Endothelial cell of umbilical vein (primary cell): ENCODE data around the gene PRTN3. TPM values are rescaled to one million over a fixed set of nuclear protein-coding genes. Genes with fewer than 3 reads are reported as not detected.

ENCODE experiments used
- BruUV-seq: library from RNA; stranded (reverse); fragments of 400-500 nt; replicated peaks from 2 replicates; lab custom pipeline; 2021; lab: Mats Ljungman, UMichigan
- CTCF ChIA-PET: fragments of 300-600, 350-600 bp; sonication (Branson Sonifier 250); formaldehyde crosslinking; loops from one replicate; lab custom pipeline; 2021; ENCODE audit warnings: antibody characterized with exemption, inconsistent platforms; lab: Charles Lee
- POLR2A ChIA-PET: fragments of 300-600, 350-600 bp; sonication (Branson Sonifier 250); formaldehyde crosslinking; loops from one replicate; lab custom pipeline; 2021; ENCODE audit warnings: antibody characterized with exemption, inconsistent platforms; lab: Charles Lee
- DNase-seq: peaks from one replicate; pipeline ENCODE4 v3.0.0-alpha.2; 2011; ENCODE audit warnings: low read depth, low spot score
- FAIRE-seq: peaks from 2 replicates; lab custom pipeline; 2011; peaks lifted over from hg19 to GRCh38; lab: Jason Lieb, UNC
- H2AFZ ChIP-seq: 2 replicates; pipeline ENCODE4 v1.6.0; 2012; ENCODE audit warnings: low read depth, low read length, control low read depth, inconsistent platforms
- H3K27ac ChIP-seq: 2 replicates; pipeline ENCODE4 v1.5.1; 2011; ENCODE audit warnings: low read depth, mild to moderate bottlenecking, control low read depth, low read length, moderate library complexity; ENCODE audit not compliant: insufficient read depth
- H3K27me3 ChIP-seq, 2 experiments: 2 replicates each; pipeline versions ENCODE4 v1.6.0 to v1.6.1; 2011; ENCODE audit warnings: low read length in 2 of 2, mixed read lengths in 1 of 2; ENCODE audit not compliant: control insufficient read depth in 2 of 2, insufficient read depth in 2 of 2
- H3K36me3 ChIP-seq, 2 experiments: 2 replicates in 1 of 2; 3 replicates in 1 of 2; pipeline ENCODE4 v1.5.1; 2011; ENCODE audit warnings: low read length in 2 of 2, mild to moderate bottlenecking in 1 of 2, moderate library complexity in 1 of 2; ENCODE audit not compliant: control insufficient read depth in 2 of 2, insufficient read depth in 2 of 2; ENCODE audit errors: extremely low read depth in 1 of 2
- H3K4me1 ChIP-seq: 3 replicates; pipeline ENCODE4 v1.5.1; 2011; ENCODE audit warnings: mild to moderate bottlenecking, low read length; ENCODE audit not compliant: control insufficient read depth, insufficient read depth; ENCODE audit errors: extremely low read depth
- H3K4me2 ChIP-seq: 2 replicates; pipeline ENCODE4 v1.6.1; 2011; ENCODE audit warnings: low read length, control low read depth, mixed read lengths; ENCODE audit not compliant: insufficient read depth
- H3K4me3 ChIP-seq, 3 experiments: fragments of 200-600 bp in 1 of 3; sonication (generic), shearing (Covaris generic) in 1 of 3; replicated peaks in 1 of 3; 2 replicates each; pipeline ENCODE4 v1.5.1; 2011 to 2016; ENCODE audit warnings: control low read depth in 3 of 3, low read length in 3 of 3, mild to moderate bottlenecking in 2 of 3, inconsistent platforms in 1 of 3, low read depth in 1 of 3, moderate library complexity in 1 of 3; ENCODE audit not compliant: insufficient read depth in 1 of 3
- H3K79me2 ChIP-seq: 2 replicates; pipeline ENCODE4 v1.6.0; 2012; ENCODE audit warnings: low read length, inconsistent platforms; ENCODE audit not compliant: control insufficient read depth, insufficient read depth
- H3K9ac ChIP-seq: replicated peaks from 2 replicates; pipeline ENCODE3; 2011; ENCODE audit warnings: low read length, control low read depth; ENCODE audit not compliant: insufficient read depth; ENCODE audit errors: extremely low read depth
- H3K9me1 ChIP-seq: replicated peaks from 3 replicates; pipeline ENCODE4 v1.6.0; 2011; ENCODE audit warnings: mild to moderate bottlenecking, low read length; ENCODE audit not compliant: control insufficient read depth, insufficient read depth; ENCODE audit errors: extremely low read depth
- H3K9me3 ChIP-seq: replicated peaks from 2 replicates; pipeline ENCODE4 v1.5.1; 2012; ENCODE audit warnings: low read length, inconsistent platforms; ENCODE audit not compliant: control insufficient read depth, insufficient read depth
- H4K20me1 ChIP-seq: replicated peaks from 2 replicates; pipeline ENCODE3; 2011; ENCODE audit warnings: mild to moderate bottlenecking, low read length; ENCODE audit not compliant: control insufficient read depth, insufficient read depth; ENCODE audit errors: extremely low read depth
- CTCF ChIP-seq, 2 donors: IDR thresholded peaks; 1 replicate in 1 of 2; 2 replicates in 1 of 2; pipeline ENCODE4 v1.5.1; 2011; ENCODE audit warnings: low read length in 2 of 2, mild to moderate bottlenecking in 2 of 2, moderate library complexity in 2 of 2, control low read depth in 1 of 2, inconsistent platforms in 1 of 2, low read depth in 1 of 2; ENCODE audit not compliant: insufficient read depth in 1 of 2; ENCODE audit errors: extremely low read depth in 1 of 2
- EZH2 ChIP-seq: IDR thresholded peaks from 2 replicates; pipeline ENCODE4 v1.6.1; 2012; ENCODE audit warnings: borderline replicate concordance, low read depth, mild to moderate bottlenecking, moderate library complexity, low read length, inconsistent platforms; ENCODE audit not compliant: severe bottlenecking
- FOS ChIP-seq: IDR thresholded peaks from 2 replicates; pipeline ENCODE4 v1.6.1; 2011; ENCODE audit warnings: mild to moderate bottlenecking, low read length, moderate library complexity, borderline replicate concordance; ENCODE audit not compliant: insufficient read depth
- GATA2 ChIP-seq: IDR thresholded peaks from 2 replicates; pipeline ENCODE4 v1.7.0; 2011; ENCODE audit warnings: low read depth, mild to moderate bottlenecking, moderate library complexity, mixed read lengths, low read length; ENCODE audit not compliant: insufficient read length, insufficient read depth
- JUN ChIP-seq: IDR thresholded peaks from 2 replicates; pipeline ENCODE4 v1.6.1; 2011; ENCODE audit warnings: borderline replicate concordance, low read depth; ENCODE audit not compliant: insufficient read length, insufficient read depth
- MYC ChIP-seq: IDR thresholded peaks from one replicate; pipeline ENCODE4 v1.6.1; 2011; ENCODE audit warnings: mild to moderate bottlenecking, low read depth, low read length
- POLR2A ChIP-seq: IDR thresholded peaks from 2 replicates; pipeline ENCODE4 v1.6.1; 2012; ENCODE audit warnings: low read depth, mild to moderate bottlenecking, control low read depth, low read length
- POLR2AphosphoS5 ChIP-seq: IDR thresholded peaks from 2 replicates; pipeline ENCODE4 v1.6.1; 2012; ENCODE audit warnings: low read depth, mild to moderate bottlenecking, control low read depth, low read length, moderate library complexity; ENCODE audit not compliant: insufficient read depth
- dilution Hi-C: fragments of 300-500 bp; cut with MboI; formaldehyde crosslinking; loops from one replicate; pipeline ENCODE4 v1.15.0; 2019; ENCODE audit warnings: low sequenced_read_pairs; ENCODE audit not compliant: extremely low pct_ligation_motif_present
- intact Hi-C: fragments of 100-400 bp; cut with micrococcal nuclease; formaldehyde crosslinking; loops from one replicate; pipeline ENCODE4 v1.10.0; 2022
- polyA plus RNA-seq, 4 experiments: library from polyadenylated mRNA; depleted of rRNA in 3 of 4; stranded (reverse) in 3 of 4; unstranded in 1 of 4; fragments of >200 nt; gene quantifications; 2 replicates each; pipeline versions ENCODE4 v1.2.1 to v1.2.3, GENCODE V29; 2011 to 2012; ENCODE audit warnings: missing spikeins in 1 of 4
- total RNA-seq: library from RNA; stranded (reverse); gene quantifications from 2 replicates; pipeline ENCODE4 v1.2.3, GENCODE V29; 2021
- TF ChIP-seq, protein P1 (sequence below): IDR thresholded peaks from 2 replicates; pipeline ENCODE4 v1.6.1; 2011; ENCODE audit not compliant: insufficient read depth, insufficient read length

The PRTN3 gene
- total and polyA plus RNA-seq, 2 donors (not counting 3 experiments of a cell fraction or from before 2014, with no cell fraction given) = not detected

- H3K9me1 ChIP-seq = no peaks in the 10 kb centered on the region
- POLR2A ChIA-PET = no interaction called here
- no peak overlapping the region for H3K4me2 ChIP-seq
- FAIRE-seq (no peak), DNase-seq (no peak)
- BruUV-seq = no TSS peak
- no peaks in the 10 kb centered on the region for H3K79me2 ChIP-seq
- no peak overlapping the region for H3K9ac ChIP-seq
- no peaks in the 10 kb centered on the region for H3K9me3 ChIP-seq
- CTCF ChIA-PET = no interaction called here
- H3K27me3 ChIP-seq = no peaks in the 10 kb centered on the region
- H2AFZ ChIP-seq = no peak overlapping the region
- H3K4me1 ChIP-seq = peaks cover 9% of the 10 kb centered on the region
- no peak for TF ChIP-seq MYC
- no peak for TF ChIP-seq POLR2AphosphoS5
- TF ChIP-seq POLR2A = no peak
- TF ChIP-seq, protein P1, sequence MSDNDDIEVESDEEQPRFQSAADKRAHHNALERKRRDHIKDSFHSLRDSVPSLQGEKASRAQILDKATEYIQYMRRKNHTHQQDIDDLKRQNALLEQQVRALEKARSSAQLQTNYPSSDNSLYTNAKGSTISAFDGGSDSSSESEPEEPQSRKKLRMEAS = no peak
- TF ChIP-seq FOS = no peak
- TF ChIP-seq EZH2 = no peak
- TF ChIP-seq CTCF (IDR thresholded peaks at IDR 0.05; ENCODE audit: extremely low read depth in 1 of 2, insufficient read depth in 1 of 2, low read depth in 1 of 2, low read length in 2 of 2) = no peak
- no peak for TF ChIP-seq JUN
- TF ChIP-seq GATA2 = no peak
- peak overlapping the region; percentile 36 for H3K27ac ChIP-seq
- no peaks in the 10 kb centered on the region for H4K20me1 ChIP-seq
- H3K36me3 ChIP-seq = peaks cover 0 to 13% of the 10 kb centered on the region in 2 experiments
- no peak overlapping the region for H3K4me3 ChIP-seq
- dilution Hi-C loops = no loop called here
- intact Hi-C loops = loop anchor here (1.0 kb wide), 1 partner anchor 205 kb away; the partner anchor contains the start of gene RNF126
Measured at GRCh38 chr19:868458-869244, 27.9 kb downstream of the PRTN3 start.
